LNCAP (cell line): ENCODE data around the gene PPP4R3A.

Source experiments
- TF ChIP-seq, protein P1 (sequence below): fragments of 450-650 bp; IDR thresholded peaks from 2 replicates; pipeline ENCODE4 v1.5.1; 2017; ENCODE audit warnings: mild to moderate bottlenecking

Gene PPP4R3A

DNA sequence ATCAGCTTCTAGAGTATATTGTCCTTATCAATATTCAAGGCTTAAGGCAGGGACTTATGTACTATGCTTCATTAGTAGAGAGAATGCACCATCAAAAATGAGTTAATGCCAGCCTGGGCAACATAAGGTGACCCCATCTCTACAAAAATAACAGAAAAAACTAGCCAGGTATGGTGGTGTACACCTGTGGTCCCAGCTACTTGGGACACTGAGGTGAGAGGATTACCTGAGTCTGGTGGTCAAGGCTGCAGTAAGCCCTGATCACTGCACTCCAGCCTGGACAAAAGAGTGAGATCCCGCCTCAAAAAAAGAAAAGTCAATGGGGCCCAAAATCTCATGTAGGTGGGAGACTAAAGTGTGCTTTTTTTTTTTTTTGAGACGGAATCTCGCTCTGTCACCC lies 8.8 kb downstream of the PPP4R3A start:
- TF ChIP-seq, protein P1, sequence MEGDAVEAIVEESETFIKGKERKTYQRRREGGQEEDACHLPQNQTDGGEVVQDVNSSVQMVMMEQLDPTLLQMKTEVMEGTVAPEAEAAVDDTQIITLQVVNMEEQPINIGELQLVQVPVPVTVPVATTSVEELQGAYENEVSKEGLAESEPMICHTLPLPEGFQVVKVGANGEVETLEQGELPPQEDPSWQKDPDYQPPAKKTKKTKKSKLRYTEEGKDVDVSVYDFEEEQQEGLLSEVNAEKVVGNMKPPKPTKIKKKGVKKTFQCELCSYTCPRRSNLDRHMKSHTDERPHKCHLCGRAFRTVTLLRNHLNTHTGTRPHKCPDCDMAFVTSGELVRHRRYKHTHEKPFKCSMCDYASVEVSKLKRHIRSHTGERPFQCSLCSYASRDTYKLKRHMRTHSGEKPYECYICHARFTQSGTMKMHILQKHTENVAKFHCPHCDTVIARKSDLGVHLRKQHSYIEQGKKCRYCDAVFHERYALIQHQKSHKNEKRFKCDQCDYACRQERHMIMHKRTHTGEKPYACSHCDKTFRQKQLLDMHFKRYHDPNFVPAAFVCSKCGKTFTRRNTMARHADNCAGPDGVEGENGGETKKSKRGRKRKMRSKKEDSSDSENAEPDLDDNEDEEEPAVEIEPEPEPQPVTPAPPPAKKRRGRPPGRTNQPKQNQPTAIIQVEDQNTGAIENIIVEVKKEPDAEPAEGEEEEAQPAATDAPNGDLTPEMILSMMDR = no peak

DNA sequence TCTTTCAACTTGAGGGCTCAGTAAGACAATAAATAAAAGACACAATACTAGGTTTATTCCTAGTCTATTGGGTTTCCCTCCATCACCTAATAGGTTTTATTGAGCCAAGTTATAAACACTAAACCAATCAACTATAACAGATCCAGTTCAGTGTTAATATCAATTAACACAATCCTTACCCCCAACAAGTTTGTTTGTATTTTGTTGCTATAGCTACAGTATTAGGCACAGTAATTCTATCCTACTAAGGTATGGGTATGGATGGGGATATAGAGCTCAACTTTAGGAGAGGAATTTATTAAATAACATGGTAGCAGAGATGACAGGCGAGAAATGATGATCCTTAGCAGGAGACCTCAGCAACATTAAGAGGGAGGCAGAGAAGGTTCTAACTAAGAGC lies 13.3 kb downstream of the PPP4R3A start:
- TF ChIP-seq, protein P1 = no peak

DNA sequence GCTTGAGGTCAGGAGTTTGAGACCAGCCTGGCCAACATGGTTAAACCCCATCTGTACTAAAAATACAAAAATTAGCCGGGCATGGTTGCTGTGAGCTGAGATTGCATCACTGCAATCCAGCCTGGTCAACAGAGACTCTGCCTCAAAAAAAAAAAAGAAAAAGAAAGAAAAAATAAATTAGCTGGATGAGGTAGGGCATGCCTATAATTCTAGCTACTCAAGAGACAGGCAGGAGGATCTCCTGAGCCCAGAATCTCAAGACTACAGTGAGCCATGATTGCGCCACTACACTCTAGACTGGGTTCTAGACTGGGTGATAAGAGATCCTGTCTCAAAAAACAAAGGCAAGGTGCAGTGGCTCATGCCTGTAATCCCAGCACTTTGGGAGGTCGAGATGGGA lies 16.9 kb downstream of the PPP4R3A start:
- TF ChIP-seq, protein P1 = no peak

DNA sequence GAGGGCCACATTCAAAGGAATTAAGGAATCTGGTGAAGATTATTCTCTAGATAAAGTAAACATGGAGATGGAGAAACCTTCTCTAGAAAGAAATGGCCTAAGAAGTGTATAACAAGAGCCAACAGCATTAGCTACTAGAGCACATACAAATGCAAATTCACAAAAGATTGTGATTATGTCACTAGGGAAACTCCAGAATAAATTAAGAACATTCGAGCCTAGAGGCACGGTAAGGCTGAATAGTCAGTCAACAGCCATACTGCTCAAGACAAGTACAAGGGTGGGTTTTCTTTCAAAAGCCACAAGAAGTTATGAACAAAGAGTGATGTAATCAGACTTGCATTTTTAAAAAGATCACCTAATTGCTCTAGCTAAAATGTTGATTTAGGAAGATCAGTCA lies 25.4 kb downstream of the PPP4R3A start:
- TF ChIP-seq, protein P1 = no peak

DNA sequence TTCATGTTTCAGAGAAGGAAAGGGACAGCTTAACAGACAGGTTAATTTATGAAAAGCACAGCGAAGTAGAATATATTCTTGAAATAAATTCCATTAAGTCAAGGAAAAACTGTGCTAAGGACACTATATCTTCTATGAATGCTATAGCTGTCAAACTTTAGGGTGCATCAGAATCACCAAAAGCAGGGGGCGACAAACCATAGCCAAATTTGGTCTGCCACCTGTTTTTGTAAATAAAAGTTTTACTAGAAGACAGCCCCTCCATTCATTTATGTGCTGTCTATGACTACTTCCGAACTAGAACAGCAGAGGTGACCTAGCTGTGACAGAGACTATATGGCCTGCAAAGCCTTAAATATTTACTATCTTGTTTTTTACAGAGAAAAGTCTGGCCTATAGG lies 25.9 kb downstream of the PPP4R3A start:
- TF ChIP-seq, protein P1 = no peak

DNA sequence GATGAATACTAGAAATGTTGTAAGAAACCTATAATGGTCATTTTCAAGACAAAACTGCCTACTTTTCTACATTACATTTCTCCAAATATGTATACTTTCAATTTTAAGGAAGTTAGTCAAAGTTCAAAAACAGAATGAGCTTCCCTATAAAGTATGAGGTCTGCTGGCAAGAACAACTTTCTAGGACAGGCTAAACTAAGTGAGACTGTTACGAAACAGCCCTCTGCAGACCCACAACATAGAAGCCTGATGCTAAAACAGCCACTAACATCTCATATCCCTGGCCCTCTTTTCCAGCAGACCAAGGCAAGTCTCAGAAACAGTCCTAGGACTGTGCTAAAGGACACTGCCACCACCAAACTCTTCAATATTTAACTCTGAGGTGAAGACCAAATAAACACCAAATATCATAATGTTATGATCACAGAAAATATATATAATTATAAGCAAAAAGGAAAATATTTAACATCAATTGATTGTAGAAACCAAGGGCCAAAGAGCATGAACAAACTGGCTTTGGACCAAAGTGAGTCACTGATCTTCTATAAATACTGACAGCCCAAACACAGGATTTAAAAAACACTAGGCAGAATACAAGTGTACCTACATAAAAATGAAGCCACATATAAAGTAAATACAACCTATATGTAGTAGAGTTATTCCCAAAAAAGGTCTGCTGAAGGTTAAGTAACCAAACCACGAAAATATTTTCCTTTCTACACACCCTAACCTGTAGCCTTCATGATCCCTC lies 27.7 kb downstream of the PPP4R3A start:
- TF ChIP-seq, protein P1 = no peak

DNA sequence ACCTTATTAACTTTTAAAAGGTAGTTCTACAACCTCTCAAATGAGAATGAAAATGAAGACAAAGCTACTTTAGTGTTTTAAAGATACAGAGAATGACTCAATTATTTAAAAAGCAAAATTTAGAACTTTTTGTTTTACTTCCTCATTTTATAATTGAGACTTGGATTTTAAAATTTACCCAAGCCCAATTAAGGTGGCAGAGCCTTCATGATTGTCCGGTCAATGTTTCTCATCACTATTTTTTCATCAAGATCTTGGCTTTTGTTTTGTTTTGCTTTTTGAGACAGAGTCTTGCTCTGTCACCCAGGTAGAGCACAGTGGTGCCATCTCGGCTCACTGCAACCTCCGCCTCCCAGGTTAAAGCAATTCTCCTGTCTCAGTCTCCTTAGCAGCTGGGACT lies 32.7 kb downstream of the PPP4R3A start:
- TF ChIP-seq, protein P1 = no peak

DNA sequence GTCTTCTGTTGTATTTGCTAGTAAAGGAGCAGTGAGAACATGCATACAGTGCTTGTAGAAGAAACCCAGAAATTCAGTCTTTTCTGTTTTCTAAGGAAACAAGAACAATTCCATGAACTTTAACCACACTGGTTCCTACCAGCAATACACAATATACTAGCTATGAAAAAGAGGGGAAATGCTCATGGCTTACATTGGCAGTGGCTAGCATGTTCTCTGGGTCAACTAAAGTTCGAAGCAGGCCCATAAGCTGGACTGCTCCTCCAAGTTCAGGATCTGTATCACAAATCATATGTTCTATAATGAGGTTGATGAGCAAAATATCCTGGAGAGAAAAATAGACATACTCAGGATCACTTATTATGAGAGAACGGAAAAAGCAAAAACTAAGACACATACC lies 37.1 kb downstream of the PPP4R3A start:
- TF ChIP-seq, protein P1 = no peak
